Bone marrow (tissue), 2 donors: ENCODE results near the gene MRLN.
"Not testable (repeated sequence)": the region's sequence is repeated elsewhere in the genome, so short reads cannot be mapped to it uniquely, and the experiment has no call there.

Experiments
- DNase-seq, 2 donors: peaks; one replicate each; lab custom pipeline; 2025; lab: John Stamatoyannopoulos, UW

Gene MRLN

DNA sequence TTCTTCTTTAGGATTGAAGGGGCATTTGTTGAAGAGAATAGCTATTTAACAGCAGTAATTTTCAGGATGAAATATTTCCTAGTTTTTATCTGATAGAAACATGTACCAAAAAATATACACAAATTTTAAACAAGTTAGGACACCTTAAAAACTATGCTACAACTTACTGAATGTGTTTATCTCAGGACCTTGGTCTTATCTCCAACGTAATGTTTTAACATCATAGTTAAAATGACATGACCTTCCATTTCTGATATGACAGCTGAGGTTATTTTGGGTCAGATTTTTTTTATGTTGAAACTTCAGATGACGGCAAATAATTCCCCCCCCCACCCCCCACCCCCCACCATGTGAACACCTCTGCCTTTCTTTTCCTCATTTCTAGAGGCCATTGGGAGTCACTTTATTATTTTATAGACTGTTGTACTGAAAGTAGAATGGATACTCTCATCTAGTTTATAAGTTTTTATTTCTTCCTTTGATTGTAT is 8.0 kb downstream of the MRLN start:
- DNase-seq, result no peak

DNA sequence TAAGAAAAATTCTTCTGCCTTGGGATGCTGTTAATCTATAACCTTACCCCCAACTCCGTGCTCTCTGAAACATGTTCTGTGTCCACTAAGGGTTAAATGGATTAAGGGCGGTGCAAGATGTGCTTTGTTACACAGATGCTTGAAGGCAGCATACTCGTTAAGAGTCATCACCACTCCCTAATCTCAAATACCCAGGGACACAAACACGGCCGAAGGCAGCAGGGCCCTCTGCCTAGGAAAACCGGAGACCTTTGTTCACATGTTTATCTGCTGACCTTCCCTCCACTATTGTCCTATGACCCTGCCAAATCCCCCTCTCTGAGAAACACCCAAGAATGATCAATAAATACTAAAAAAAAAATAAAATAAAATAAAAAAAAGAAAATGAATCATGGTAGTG is 8.5 kb downstream of the MRLN start:
- not testable (repeated sequence) for DNase-seq

DNA sequence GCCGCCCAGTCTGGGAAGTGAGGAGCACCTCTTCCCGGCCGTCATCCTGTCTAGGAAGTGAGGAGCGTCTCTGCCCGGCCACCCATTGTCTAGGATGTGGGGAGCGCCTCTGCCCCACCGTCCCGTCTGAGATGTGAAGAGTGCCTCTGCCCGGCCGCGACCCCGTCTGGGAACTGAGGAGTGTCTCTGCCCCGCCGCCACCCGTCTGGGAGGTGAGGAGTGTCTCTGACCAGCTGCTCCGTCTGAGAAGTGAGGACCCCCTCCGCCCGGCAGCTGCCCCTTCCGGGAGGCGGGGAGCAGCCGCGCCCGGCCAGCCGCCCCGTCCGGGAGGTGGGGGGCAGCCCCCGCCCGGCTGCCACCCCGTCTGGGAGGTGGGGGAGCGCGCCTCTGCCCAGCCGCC is 9.1 kb downstream of the MRLN start:
- not testable (repeated sequence) for DNase-seq

DNA sequence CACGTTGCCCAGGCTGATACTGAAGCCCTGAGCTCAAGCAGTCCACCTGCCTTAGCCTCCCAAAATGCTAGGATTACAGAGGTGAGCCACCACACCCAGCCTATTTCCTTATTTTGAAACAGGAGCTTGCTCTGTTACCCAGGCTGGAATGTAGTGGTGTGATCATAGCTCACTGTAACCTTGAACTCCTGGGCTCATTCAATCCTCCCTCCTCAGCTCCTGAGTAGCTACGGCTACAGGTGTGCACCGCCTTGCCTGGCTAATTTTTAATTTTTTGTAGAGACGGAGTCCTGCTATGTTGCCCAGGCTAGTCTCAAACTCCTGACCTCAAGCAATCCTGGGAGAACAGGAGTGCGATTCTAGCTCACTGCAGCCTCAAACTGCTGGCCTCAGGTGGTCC is 11.7 kb downstream of the MRLN start:
- DNase-seq, result no peak

DNA sequence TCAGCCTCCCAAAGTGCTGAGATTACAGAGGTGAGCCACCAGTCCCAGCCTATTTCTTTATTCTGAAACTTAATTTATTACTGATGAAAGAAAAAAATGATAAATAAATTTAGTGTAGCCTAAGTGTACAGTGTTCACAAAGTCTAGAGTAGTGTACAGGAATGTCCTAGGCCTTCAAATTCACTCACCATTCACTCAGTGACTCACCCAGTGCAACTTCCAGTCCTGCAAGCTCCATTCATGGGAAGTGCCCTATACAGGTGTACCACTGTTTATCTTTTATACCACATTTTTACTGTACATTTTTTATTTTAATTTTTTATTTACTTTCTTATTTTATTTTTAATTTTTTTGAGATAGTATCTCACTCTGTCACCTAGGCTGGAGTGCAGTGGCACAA is 12.2 kb downstream of the MRLN start:
- no peak for DNase-seq

DNA sequence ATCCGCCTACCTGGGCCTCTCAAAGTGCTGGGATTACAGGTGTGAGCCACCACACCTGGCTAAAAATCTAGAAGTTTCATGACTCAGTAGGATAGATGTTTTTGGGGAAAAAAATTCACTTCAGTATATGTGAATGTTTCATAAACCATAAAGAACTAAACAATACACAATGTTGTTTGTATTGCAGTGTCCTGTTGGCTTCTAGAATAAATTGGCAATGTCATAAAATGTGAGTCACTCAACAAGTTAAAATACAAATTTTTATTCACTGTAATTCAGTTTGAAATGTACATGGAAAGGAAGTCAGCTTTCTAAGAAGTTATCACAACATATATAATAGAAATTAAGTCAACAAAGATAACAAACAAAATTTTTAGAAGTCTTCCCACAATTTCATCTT is 16.5 kb downstream of the MRLN start:
- DNase-seq, result no peak

DNA sequence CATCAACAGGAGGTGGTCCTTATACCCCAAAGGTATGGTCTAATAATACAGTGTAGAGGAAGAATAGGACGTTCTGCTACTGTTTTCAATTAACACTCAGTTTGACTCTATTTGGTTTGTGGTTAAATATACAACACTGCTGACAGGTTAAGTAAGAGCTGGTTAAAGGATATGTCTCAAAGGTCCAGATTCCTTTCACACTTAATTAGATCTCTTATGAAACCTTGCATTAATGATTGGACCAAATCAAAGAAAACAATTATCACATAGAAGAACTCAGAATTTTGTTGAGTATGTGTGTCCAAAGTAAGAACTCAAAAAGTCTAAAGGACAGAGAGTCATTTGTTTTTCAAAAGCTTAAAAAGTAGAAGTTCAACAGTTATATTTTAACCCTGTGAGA is 18.0 kb downstream of the MRLN start:
- DNase-seq, result no peak

DNA sequence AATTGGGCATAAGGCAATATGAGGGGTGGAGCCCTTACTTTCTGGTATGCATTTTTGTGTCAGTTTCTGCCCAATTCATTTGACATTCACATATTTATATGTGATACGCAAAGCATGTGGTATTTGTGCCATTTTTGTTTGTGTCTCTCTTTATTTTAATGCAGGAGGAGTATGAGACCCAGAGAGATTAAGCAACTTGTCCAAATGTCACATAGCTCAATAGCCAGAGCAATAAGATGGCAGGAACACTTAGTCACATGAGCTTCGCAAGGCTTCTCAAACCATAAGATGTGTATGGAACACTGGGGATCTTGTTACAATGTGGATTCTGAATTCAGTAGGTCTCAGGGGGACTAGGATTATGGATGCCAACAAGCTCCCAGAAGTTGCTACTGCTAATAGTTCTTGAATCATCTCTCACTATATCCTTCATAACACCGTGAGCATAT is 19.2 kb downstream of the MRLN start:
- no peak for DNase-seq

DNA sequence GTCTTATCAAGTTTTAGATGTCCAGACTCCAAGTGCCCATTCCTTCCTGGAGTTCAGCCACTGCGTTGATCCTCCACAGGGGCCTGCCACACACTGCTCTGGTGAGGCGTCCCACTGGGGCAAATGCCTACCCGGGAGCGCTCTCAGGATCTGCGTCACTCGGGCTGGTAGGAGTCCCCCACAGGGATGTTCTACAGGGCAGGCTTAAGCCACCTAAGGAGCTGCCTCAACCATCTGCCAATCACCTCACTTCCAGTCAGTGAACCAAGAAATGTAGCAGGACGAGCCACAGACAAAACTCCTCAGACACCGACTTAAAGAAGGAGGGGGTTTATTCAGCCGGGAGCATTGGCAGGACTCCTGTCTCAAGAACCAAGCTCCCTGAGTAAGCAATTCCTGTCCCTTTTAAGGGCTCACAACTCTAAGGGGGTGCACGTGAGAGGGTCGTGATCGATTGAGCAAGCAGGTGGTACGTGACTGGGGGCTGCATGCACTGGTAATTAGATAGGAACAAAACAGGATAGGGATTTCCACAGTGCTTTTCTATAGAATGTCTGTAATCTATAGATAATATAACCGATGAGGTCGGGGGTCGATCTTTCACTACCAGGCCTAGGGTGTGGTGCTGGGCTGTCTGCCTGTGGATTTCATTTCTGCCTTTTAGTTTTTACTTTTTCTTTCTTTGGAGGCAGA is 19.8 kb downstream of the MRLN start:
- DNase-seq, result not testable (repeated sequence)

DNA sequence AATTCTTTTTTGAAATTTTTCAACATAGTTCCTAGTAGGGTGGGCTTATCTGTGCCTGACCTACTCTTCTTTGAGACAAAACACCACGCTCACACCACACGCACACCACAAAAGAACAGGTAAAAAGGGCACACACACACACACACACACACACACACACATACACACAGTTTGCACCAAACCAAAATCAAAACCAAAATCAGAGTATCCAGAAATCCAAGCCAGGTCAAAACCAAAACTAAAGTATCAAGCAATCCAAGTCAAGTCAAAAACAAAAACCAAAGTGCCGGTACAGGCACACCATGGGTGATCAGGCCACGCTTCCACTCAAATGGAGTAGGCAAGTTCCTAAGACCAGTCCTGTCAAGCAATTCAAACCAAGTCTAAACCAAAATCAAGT is 20.4 kb downstream of the MRLN start:
- not testable (repeated sequence) for DNase-seq

DNA sequence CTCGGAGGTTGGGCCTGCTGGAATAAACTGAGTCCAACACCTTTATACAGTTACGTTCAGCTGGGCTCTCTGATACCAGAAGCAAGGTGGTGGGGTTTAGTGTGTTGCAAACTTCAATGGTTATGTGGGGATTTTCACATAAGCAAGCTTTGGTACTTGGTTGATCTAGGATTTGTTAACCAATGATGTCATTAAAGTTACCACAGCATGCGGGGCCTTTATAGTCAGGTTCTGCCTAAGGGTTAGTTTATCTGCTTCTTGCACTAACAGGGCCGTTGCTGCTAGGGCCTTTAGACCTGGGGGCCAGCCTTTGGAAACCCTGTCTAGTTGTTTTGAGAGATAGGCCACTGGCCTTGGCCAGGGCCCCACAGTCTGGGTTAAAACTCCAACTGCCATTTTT is 24.1 kb downstream of the MRLN start:
- DNase-seq, result not testable (repeated sequence)

DNA sequence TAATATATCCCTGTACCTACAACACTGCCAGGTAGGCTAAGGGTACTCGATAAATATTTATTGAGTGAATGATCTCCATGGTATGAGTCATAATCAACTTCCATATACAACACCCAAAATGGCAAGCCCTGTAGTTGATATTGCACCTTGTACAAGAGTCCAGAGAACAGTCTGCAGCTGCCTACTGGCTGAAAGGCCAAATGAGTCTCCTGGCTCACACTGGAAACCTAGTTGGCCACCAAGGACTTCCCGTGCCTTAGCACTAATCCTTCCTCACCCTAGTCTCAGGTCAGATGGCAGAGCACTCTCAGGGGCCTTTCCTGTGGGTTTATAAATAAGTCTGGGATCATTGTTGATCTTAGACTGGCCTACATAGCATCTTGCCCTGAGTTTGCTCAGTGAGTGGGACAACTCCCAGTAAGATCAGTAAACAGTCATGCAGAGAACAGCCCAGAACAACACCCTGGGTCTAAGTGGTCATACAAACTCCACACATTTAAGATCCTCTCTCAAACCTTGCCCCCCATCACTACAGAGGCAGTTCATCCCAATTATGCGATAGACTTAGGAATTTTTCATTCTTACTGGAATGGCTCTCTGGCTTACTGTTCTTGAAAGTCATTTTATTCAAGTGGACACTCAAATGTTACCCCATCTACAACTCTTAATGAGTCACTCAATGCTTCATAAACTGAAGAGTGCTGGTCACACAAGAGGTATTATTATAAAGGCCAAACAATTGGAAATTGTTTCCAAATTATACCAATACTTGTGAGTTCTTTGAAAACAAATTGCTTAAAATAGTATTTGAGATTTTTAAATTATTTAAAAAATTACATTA is 28.9 kb downstream of the MRLN start:
- no peak for DNase-seq

DNA sequence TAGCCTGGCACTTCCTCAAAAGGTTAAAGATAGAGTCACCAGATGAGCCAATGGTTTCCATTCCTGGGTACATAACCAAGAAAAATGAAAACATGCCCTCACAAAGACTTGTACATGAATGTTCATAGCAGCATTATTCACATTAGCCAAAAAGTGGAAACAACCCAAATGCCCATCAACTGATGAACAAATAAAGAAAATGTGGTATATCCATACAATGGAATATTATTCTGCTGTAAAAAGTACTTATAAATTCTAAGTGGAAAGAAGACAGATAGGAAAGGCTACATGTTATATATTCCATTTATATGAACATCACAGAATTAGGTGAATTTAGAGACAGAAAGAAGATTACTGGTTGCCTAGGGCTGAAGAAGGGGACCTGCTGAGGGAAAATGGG is 32.9 kb downstream of the MRLN start:
- no peak for DNase-seq

DNA sequence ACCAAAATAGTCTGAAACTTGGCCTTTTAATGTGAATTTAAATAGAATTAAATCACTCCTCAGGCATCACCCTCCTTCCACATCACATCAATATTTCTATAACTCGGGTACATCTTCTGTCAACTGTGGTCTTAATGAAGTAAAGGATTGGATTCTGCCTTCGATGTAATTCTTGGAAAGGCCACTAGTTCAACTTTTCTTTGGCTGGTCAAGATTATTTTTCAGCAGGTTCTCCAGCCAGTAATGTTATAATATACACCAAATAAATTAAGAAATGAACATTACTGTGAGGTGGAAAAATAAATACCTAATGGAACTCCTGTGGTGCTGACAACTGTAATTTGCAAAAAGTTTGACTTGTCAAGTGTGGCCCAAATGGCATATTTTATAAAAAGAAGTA is 33.9 kb downstream of the MRLN start:
- DNase-seq, result no peak

DNA sequence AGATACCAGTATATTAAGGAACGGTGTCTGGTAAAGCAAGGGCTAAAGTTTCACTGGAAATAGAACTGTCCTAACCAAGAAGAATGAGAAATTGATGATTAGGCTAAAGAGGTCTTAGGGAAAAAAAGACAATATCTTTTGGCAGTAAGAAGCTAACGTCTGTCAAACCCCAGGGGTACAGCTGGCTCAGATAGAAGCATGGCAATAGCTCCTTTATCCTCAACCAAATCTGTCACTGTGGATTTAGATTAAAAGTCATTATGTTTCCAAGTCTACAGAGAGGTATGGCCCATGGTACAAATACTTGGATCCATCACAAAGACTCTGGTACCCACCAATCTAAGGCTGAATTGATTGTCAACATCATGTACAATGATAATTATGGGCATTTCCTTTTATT is 35.0 kb downstream of the MRLN start:
- DNase-seq, result no peak

DNA sequence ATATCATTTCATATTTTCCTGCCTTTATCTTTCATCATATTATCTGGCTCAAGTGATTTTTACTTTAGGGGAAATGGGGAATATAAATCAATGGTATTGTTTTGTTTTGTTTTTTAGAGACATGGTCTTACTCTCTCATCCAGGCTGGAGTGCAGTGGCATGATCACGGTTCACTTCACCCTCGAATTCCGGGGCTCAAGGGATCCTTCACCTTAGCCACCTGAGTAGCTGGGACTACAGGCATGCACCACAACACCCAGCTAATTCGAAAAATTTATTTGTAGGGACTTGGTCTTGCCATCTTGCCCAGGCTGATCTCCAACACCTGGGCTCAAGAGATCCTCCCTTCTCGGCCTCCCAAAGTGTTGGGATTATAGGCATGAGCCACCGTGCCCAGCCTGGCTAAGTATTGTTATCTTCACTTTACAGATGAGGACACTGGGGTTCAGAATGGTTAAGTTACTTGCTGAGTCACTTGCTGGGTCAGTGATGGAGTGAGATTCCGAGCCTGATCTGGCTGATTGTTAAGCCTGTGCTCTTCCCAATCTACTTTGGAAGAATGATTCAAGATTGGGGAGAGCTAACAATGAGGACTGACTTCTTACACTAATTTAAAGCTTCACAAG is 39.9 kb downstream of the MRLN start:
- DNase-seq, result no peak

DNA sequence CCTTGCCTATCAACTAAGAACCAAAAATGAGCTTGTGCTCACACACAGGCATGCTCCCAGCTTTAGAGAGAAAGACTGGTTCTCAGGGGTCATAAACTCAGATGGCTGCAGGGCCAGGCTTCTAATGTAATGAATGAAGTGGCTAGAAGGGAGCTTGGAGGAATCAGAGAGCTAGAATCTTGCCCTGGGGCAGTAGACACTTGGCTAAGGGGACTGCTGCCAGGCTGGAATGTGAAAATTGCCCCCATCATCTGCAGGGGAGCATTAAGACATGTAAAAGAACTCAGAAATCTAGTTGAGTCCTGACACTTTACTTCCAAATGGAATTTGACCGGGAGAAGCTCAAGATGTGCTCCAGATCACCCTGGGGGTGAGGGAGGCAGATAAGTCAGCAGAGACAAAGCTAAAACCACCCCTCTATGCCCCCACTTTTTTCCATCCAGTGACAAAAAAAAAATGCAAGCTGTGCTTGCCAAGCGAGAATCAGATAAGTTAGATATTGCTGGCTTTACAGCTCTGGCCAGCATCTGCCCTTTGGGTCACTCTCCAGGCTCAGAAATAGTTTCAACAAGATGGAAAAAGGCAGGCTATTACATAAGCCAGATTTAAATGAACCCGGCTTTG is 41.3 kb downstream of the MRLN start:
- no peak for DNase-seq

DNA sequence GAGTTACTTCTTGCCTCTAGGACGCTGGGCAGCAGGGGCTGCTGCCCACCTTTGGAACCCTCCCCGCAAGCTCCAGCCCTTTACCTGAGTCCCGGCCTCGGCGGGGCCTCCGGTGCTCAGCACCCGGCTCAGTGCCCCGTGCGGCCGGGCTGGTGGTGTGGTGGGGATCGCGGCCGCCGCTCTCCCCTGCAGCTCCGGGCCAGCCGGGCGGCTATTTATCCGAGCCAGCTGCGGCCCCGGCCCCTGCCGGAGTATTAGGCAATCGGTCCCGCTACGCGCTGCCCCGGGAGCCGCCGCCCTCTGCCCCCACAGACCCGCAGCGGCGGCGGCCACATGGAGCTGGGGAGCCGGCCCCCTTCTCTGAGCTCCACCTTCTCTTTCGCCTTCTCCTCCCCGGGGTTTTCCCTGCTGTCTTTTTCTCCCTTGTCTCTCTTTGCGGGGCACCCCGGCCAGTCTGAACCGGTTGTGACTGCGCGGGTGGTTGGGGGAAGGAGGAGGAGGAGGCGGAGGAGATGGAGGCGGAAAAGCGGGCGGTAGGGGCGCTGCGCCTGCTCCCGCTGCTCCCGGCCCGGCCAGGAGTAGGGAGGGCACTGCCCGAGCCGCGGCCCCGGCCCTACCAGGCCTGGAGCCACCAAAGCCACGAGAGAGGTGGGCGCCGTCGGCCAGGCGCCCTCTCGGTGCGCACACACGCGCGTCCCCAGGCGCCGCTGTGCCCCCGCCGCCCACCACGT is 43.7 kb downstream of the MRLN start, which contains the start of gene SLC16A9:
Gene SLC16A9 (minus strand): TSS at position 456 of the 731 bp plus-strand sequence. CDS start 25,559 bp downstream, outside the sequence.
- DNase-seq, result peak in 1 of 2 donors; percentile 8

DNA sequence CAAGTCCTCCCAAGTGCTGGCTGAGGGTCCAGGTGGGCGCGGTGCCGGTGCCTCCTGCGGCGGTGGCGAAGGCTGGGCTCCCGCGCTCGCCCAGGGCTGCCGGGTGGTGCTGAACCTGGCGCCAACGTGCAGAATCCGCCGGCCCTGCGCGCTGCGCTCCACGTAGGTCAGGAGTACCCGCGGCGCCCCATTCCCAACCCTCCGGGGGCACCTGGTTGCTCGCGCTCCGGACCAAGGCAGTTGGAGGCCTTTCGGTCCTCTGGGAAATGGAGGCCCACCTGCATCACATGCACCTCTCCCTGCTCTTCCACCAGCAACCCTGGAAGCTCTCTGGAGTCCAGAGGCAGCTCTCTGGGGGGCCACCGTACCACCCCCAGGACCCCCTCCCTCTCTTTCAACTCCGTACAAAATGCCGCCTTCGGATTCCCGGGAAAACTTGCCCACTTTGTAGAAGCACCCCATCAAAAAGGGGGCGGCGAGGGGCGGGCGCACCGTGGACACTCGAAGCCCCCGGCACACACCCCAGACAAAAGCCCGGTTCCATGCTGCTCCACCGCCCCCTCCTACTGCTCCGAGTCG is 44.4 kb downstream of the MRLN start:
- no peak for DNase-seq

DNA sequence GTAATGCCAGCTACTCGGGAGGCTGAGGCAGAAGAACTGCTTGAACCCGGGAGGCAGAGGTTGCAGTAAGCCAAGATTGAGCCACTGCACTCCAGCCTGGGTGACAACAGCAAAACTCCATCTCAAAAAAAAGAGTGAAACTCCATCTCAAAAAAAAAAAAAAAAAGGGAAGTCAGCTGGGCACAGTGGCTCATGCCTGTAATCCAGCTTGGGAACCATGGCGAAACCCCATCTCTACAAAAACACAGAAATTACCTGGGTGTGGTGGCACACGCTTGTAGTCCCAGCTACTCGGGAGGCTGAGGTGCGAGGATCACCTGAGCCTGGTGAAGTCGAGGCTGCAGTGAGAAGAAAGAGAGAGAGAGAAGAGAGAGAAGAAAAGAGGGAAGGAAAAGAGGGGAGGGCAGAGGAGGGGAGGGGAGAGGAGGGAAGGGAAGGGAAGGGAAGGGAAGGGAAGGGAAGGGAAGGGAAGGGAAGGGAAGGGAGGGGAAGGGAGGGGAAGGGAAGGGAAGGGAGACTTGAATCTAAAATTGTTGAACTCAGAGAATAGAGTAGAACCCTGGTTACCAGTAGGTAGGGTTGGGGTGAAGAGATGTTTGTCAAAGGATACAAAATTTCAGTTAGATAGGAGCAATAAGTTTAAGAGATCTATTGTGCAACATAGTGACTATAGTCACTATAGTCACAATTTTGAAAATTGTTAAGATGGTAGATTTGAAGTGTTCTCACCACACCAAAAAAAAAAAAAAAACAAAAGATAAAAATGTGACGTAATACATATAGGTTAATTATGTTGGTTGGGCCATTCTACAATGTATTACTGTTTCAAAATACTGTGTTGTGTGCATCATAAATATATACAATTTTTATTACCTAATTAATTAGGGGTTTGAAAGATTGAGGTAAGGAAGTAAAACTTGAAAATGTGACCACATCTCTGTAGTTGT is 46.1 kb downstream of the MRLN start:
- DNase-seq, result no peak
